ENCODE measurements around the gene PLEKHG5.
"Not testable (repeated sequence)": the region's sequence is repeated elsewhere in the genome, so short reads cannot be mapped to it uniquely, and the experiment has no call there.

PLEKHG5 gene

GRCh38 chr1:6444377-6444776 lies 47.1 kb downstream of the PLEKHG5 start:
- peaks cover 2% of the 10 kb centered on the region for H3K4me1 ChIP-seq (ENCODE audit: control insufficient read depth, insufficient read depth, low read length)
- no peaks in the 10 kb centered on the region for H3K36me3 ChIP-seq (ENCODE audit: insufficient read depth, low read length)
- H3K9ac ChIP-seq (ENCODE audit: low read depth, low read length): no peak overlapping the region
- H3K9me3 ChIP-seq (replicated peaks; ENCODE audit: low read length): no peaks in the 10 kb centered on the region
- H3K4me2 ChIP-seq (ENCODE audit: low read length): no peak overlapping the region
- peaks cover 52% of the 10 kb centered on the region for H3K27me3 ChIP-seq (ENCODE audit: control insufficient read depth, insufficient read depth, low read length)
- H3K4me3 ChIP-seq (ENCODE audit: low read length): no peak overlapping the region

GRCh38 chr1:6443339-6444115 lies 47.9 kb downstream of the PLEKHG5 start:
- Histone ChIP-seq H3K4me3 (ENCODE audit: low read length) (no peak overlapping the region), H3K4me2 (ENCODE audit: low read length) (no peak overlapping the region), H3K9me3 (replicated peaks; ENCODE audit: low read length) (no peaks in the 10 kb centered on the region), H3K9ac (ENCODE audit: low read depth, low read length) (no peak overlapping the region), H3K27me3 (ENCODE audit: control insufficient read depth, insufficient read depth, low read length) (peaks cover 46% of the 10 kb centered on the region), H3K36me3 (ENCODE audit: insufficient read depth, low read length) (no peaks in the 10 kb centered on the region), H3K4me1 (ENCODE audit: control insufficient read depth, insufficient read depth, low read length) (peaks cover 2% of the 10 kb centered on the region)

GRCh38 chr1:6441586-6441985 lies 49.9 kb downstream of the PLEKHG5 start:
- H3K4me2 ChIP-seq (ENCODE audit: low read length): no peak overlapping the region
- H3K9me3 ChIP-seq (replicated peaks; ENCODE audit: low read length): no peaks in the 10 kb centered on the region
- H3K4me1 ChIP-seq (ENCODE audit: control insufficient read depth, insufficient read depth, low read length): peaks cover 5% of the 10 kb centered on the region
- H3K27me3 ChIP-seq (ENCODE audit: control insufficient read depth, insufficient read depth, low read length): peaks cover 27% of the 10 kb centered on the region
- no peaks in the 10 kb centered on the region for H3K36me3 ChIP-seq (ENCODE audit: insufficient read depth, low read length)
- no peak overlapping the region for H3K9ac ChIP-seq (ENCODE audit: low read depth, low read length)
- H3K4me3 ChIP-seq (ENCODE audit: low read length): no peak overlapping the region

GRCh38 chr1:6440198-6441126 lies 51.0 kb downstream of the PLEKHG5 start:
- Histone ChIP-seq H3K4me2 (ENCODE audit: low read length) (peak overlapping the region; percentile 44), H3K4me1 (ENCODE audit: control insufficient read depth, insufficient read depth, low read length) (peaks cover 5% of the 10 kb centered on the region), H3K9me3 (replicated peaks; ENCODE audit: low read length) (no peaks in the 10 kb centered on the region), H3K9ac (ENCODE audit: low read depth, low read length) (no peak overlapping the region), H3K27me3 (ENCODE audit: control insufficient read depth, insufficient read depth, low read length) (peaks cover 30% of the 10 kb centered on the region), H3K4me3 (ENCODE audit: low read length) (no peak overlapping the region), H3K36me3 (ENCODE audit: insufficient read depth, low read length) (no peaks in the 10 kb centered on the region)

GRCh38 chr1:6438047-6438525 lies 53.4 kb downstream of the PLEKHG5 start:
- Histone ChIP-seq H3K9me3 (replicated peaks; ENCODE audit: low read length) (no peaks in the 10 kb centered on the region), H3K4me1 (ENCODE audit: control insufficient read depth, insufficient read depth, low read length) (peaks cover 5% of the 10 kb centered on the region), H3K27me3 (ENCODE audit: control insufficient read depth, insufficient read depth, low read length) (peaks cover 29% of the 10 kb centered on the region), H3K36me3 (ENCODE audit: insufficient read depth, low read length) (no peaks in the 10 kb centered on the region), H3K9ac (ENCODE audit: low read depth, low read length) (no peak overlapping the region), H3K4me3 (ENCODE audit: low read length) (no peak overlapping the region), H3K4me2 (ENCODE audit: low read length) (no peak overlapping the region)

- not testable (repeated sequence) for H3K4me1 ChIP-seq (ENCODE audit: control insufficient read depth, insufficient read depth, low read length)
Measured at GRCh38 chr1:6437012-6437700, 54.3 kb downstream of the PLEKHG5 start.

GRCh38 chr1:6436277-6436676 lies 55.2 kb downstream of the PLEKHG5 start:
- H3K9ac ChIP-seq (ENCODE audit: low read depth, low read length); H3K9me3 ChIP-seq (replicated peaks; ENCODE audit: low read length); H3K36me3 ChIP-seq (ENCODE audit: insufficient read depth, low read length); H3K4me2 ChIP-seq (ENCODE audit: low read length); H3K4me1 ChIP-seq (ENCODE audit: control insufficient read depth, insufficient read depth, low read length); H3K4me3 ChIP-seq (ENCODE audit: low read length): not testable (repeated sequence)
- peaks cover 27% of the 10 kb centered on the region for H3K27me3 ChIP-seq (ENCODE audit: control insufficient read depth, insufficient read depth, low read length)

More at GRCh38 chr1:6437012-6437700, 54.3 kb downstream of the PLEKHG5 start:
- not testable (repeated sequence) for H3K9ac ChIP-seq (ENCODE audit: low read depth, low read length); H3K4me3 ChIP-seq (ENCODE audit: low read length); H3K4me2 ChIP-seq (ENCODE audit: low read length); H3K9me3 ChIP-seq (replicated peaks; ENCODE audit: low read length); H3K36me3 ChIP-seq (ENCODE audit: insufficient read depth, low read length)
- H3K27me3 ChIP-seq (ENCODE audit: control insufficient read depth, insufficient read depth, low read length): peaks cover 31% of the 10 kb centered on the region

GRCh38 chr1:6435547-6435946 lies 55.9 kb downstream of the PLEKHG5 start:
- Histone ChIP-seq H3K9me3 (replicated peaks; ENCODE audit: low read length) (no peaks in the 10 kb centered on the region), H3K4me1 (ENCODE audit: control insufficient read depth, insufficient read depth, low read length) (peaks cover 5% of the 10 kb centered on the region), H3K9ac (ENCODE audit: low read depth, low read length) (no peak overlapping the region), H3K27me3 (ENCODE audit: control insufficient read depth, insufficient read depth, low read length) (peaks cover 27% of the 10 kb centered on the region), H3K36me3 (ENCODE audit: insufficient read depth, low read length) (no peaks in the 10 kb centered on the region), H3K4me3 (ENCODE audit: low read length) (no peak overlapping the region), H3K4me2 (ENCODE audit: low read length) (no peak overlapping the region)

- no peak overlapping the region for H3K4me3 ChIP-seq (ENCODE audit: low read length)
- no peak overlapping the region for H3K9ac ChIP-seq (ENCODE audit: low read depth, low read length)
- H3K4me2 ChIP-seq (ENCODE audit: low read length): no peak overlapping the region
- H3K9me3 ChIP-seq (replicated peaks; ENCODE audit: low read length): no peaks in the 10 kb centered on the region
- H3K4me1 ChIP-seq (ENCODE audit: control insufficient read depth, insufficient read depth, low read length): peaks cover 5% of the 10 kb centered on the region
- no peaks in the 10 kb centered on the region for H3K36me3 ChIP-seq (ENCODE audit: insufficient read depth, low read length)
- H3K27me3 ChIP-seq (ENCODE audit: control insufficient read depth, insufficient read depth, low read length): peaks cover 31% of the 10 kb centered on the region
Measured at GRCh38 chr1:6435129-6435528, 56.3 kb downstream of the PLEKHG5 start.

GRCh38 chr1:6434186-6434585 lies 57.3 kb downstream of the PLEKHG5 start:
- no peak overlapping the region for H3K4me3 ChIP-seq (ENCODE audit: low read length)
- peaks cover 6% of the 10 kb centered on the region for H3K4me1 ChIP-seq (ENCODE audit: control insufficient read depth, insufficient read depth, low read length)
- H3K9me3 ChIP-seq (replicated peaks; ENCODE audit: low read length): no peaks in the 10 kb centered on the region
- H3K4me2 ChIP-seq (ENCODE audit: low read length): no peak overlapping the region
- no peaks in the 10 kb centered on the region for H3K36me3 ChIP-seq (ENCODE audit: insufficient read depth, low read length)
- H3K9ac ChIP-seq (ENCODE audit: low read depth, low read length): no peak overlapping the region
- H3K27me3 ChIP-seq (ENCODE audit: control insufficient read depth, insufficient read depth, low read length): peaks cover 39% of the 10 kb centered on the region
